Liver (tissue), 9 donors: ENCODE data around the gene AKT1S1. TPM values are rescaled to one million over a fixed set of nuclear protein-coding genes. Genes with fewer than 3 reads are reported as not detected.

Experiments used
- DNase-seq: peaks from one replicate; pipeline ENCODE4 v3.0.0-alpha.2; 2017; ENCODE audit warnings: low spot score
- H3K27ac ChIP-seq, 2 donors: one replicate each; pipeline ENCODE4 v1.7.0; 2013; ENCODE audit warnings: inconsistent platforms in 2 of 2, low read length in 2 of 2, control low read depth in 1 of 2, low read depth in 1 of 2, mild to moderate bottlenecking in 1 of 2
- H3K27me3 ChIP-seq, 4 donors: one replicate each; pipeline versions ENCODE4 v1.6.1 to v1.7.0; 2013; ENCODE audit warnings: low read length in 3 of 4, inconsistent platforms in 1 of 4, mild to moderate bottlenecking in 1 of 4, moderate library complexity in 1 of 4; ENCODE audit not compliant: control insufficient read depth in 4 of 4, insufficient read depth in 4 of 4
- H3K36me3 ChIP-seq, 4 donors: one replicate each; pipeline versions ENCODE4 v1.6.1 to v1.7.0; 2013; ENCODE audit warnings: low read length in 3 of 4, mild to moderate bottlenecking in 3 of 4, low read depth in 1 of 4, moderate library complexity in 1 of 4; ENCODE audit not compliant: control insufficient read depth in 4 of 4, insufficient read depth in 3 of 4
- H3K4me1 ChIP-seq, 4 donors: one replicate each; pipeline versions ENCODE4 v1.6.1 to v1.7.0; 2013; ENCODE audit warnings: low read length in 3 of 4, mild to moderate bottlenecking in 3 of 4, moderate library complexity in 1 of 4; ENCODE audit not compliant: control insufficient read depth in 4 of 4, insufficient read depth in 4 of 4
- H3K4me3 ChIP-seq, 3 donors: one replicate each; pipeline versions ENCODE4 v1.6.1 to v1.7.0; 2013; ENCODE audit warnings: low read length in 3 of 3, control low read depth in 1 of 3, low read depth in 1 of 3, mild to moderate bottlenecking in 1 of 3
- H3K9ac ChIP-seq, 2 donors: one replicate each; pipeline ENCODE4 v1.7.0; 2013; ENCODE audit warnings: low read length in 2 of 2, mild to moderate bottlenecking in 2 of 2, moderate library complexity in 2 of 2, control low read depth in 1 of 2, low read depth in 1 of 2
- H3K9me3 ChIP-seq, 4 donors: one replicate each; pipeline versions ENCODE4 v1.6.1 to v1.7.0; 2013; ENCODE audit warnings: low read length in 3 of 4; ENCODE audit not compliant: control insufficient read depth in 4 of 4
- ATF3 ChIP-seq: IDR thresholded peaks from 2 replicates; pipeline ENCODE4 v1.6.1; 2016; ENCODE audit warnings: antibody characterized with exemption
- CTCF ChIP-seq: fragments of 150-350 bp; IDR thresholded peaks from 2 replicates; pipeline ENCODE4 v1.5.1; 2017; ENCODE audit warnings: improper control_type of control experiment, low read depth, low read length; ENCODE audit not compliant: missing input control
- EGR1 ChIP-seq, 2 donors: IDR thresholded peaks; 2 replicates each; pipeline ENCODE4 v1.6.1; 2016 to 2018; ENCODE audit warnings: antibody characterized with exemption in 2 of 2, low read depth in 2 of 2
- FOXA1 ChIP-seq: IDR thresholded peaks from 2 replicates; pipeline ENCODE4 v1.6.1; 2016; ENCODE audit warnings: antibody characterized with exemption
- FOXA2 ChIP-seq: IDR thresholded peaks from 2 replicates; pipeline ENCODE4 v1.6.1; 2016; ENCODE audit warnings: antibody characterized with exemption
- GABPA ChIP-seq, 2 donors: IDR thresholded peaks in 1 of 2; conservative IDR thresholded peaks in 1 of 2; 2 replicates each; pipeline ENCODE4 v1.6.1; 2016; ENCODE audit warnings: antibody characterized with exemption in 2 of 2, mild to moderate bottlenecking in 1 of 2, moderate library complexity in 1 of 2
- HNF4A ChIP-seq, 2 donors: conservative IDR thresholded peaks; 2 replicates each; pipeline ENCODE4 v1.6.1; 2016; ENCODE audit warnings: antibody characterized with exemption in 2 of 2, mild to moderate bottlenecking in 2 of 2
- HNF4G ChIP-seq: IDR thresholded peaks from 2 replicates; pipeline ENCODE4 v1.6.1; 2016; ENCODE audit warnings: antibody characterized with exemption
- JUND ChIP-seq, 2 donors: IDR thresholded peaks; 2 replicates each; pipeline ENCODE4 v1.6.1; 2016; ENCODE audit warnings: antibody characterized with exemption in 2 of 2
- MAX ChIP-seq: IDR thresholded peaks from 2 replicates; pipeline ENCODE4 v1.6.1; 2016; ENCODE audit warnings: antibody characterized with exemption
- NR2F2 ChIP-seq: IDR thresholded peaks from 2 replicates; pipeline ENCODE4 v1.6.1; 2016; ENCODE audit warnings: antibody characterized with exemption
- RAD21 ChIP-seq, 2 donors: IDR thresholded peaks; 2 replicates each; pipeline ENCODE4 v1.6.1; 2016; ENCODE audit warnings: antibody characterized with exemption in 2 of 2, mild to moderate bottlenecking in 2 of 2
- REST ChIP-seq: IDR thresholded peaks from 2 replicates; pipeline ENCODE4 v1.6.1; 2016; ENCODE audit warnings: antibody characterized with exemption, mild to moderate bottlenecking
- RXRA ChIP-seq, 2 donors: IDR thresholded peaks; 2 replicates each; pipeline ENCODE4 v1.6.1; 2017 to 2018; ENCODE audit warnings: antibody characterized with exemption in 2 of 2, mild to moderate bottlenecking in 1 of 2
- SP1 ChIP-seq: IDR thresholded peaks from 2 replicates; pipeline ENCODE4 v1.6.1; 2018; ENCODE audit warnings: antibody characterized with exemption, mild to moderate bottlenecking
- TAF1 ChIP-seq: conservative IDR thresholded peaks from 2 replicates; pipeline ENCODE4 v1.6.1; 2016; ENCODE audit warnings: antibody characterized with exemption, mild to moderate bottlenecking
- YY1 ChIP-seq: IDR thresholded peaks from 2 replicates; pipeline ENCODE4 v1.6.1; 2016; ENCODE audit warnings: antibody characterized with exemption, mild to moderate bottlenecking
- ZBTB33 ChIP-seq: IDR thresholded peaks from 2 replicates; pipeline ENCODE4 v1.6.1; 2016; ENCODE audit warnings: antibody characterized with exemption
- WGBS: extraction: QIAGEN DNeasy Blood & Tissue Kit; methylation state at CpG from one replicate; pipeline ENCODE4 v1.1.7; 2013; 5-methylcytosine and 5-hydroxymethylcytosine counted together
- polyA plus RNA-seq, 2 donors: library from polyadenylated mRNA; stranded (reverse) in 1 of 2; unstranded in 1 of 2; fragments of 200-250 nt in 1 of 2; fragments of >200 nt in 1 of 2; fragmentation: Nextera tagmentation in 1 of 2; extraction: Ambion mirVana in 1 of 2; gene quantifications; one replicate each; pipeline versions ENCODE4 v1.2.1 to v1.2.3, GENCODE V29; 2013 to 2015
- total RNA-seq, 2 donors: library from RNA; depleted of rRNA; stranded (reverse); fragments of >200 nt; gene quantifications; one replicate each; pipeline ENCODE4 v1.2.3, GENCODE V29; 2014
- donor health status: healthy.
- donor health status: healthy.
- donor health status: healthy.
- donor health status: healthy.
- donor health status: healthy.

Gene AKT1S1
- total and polyA plus RNA-seq, 4 donors = 6.8 to 43.9 (median 12.9) TPM

GRCh38 chr19:49892716-49893115 is 15.6 kb upstream of the AKT1S1 start (continued):
- TF ChIP-seq FOXA2 (no peak), RAD21 (IDR thresholded peaks at IDR 0.05) (no peak)

GRCh38 chr19:49891393-49891792 is 14.2 kb upstream of the AKT1S1 start:
- 90% methylated on average over 17 of the region's 17 CpGs for WGBS
- peaks cover 0 to 9% (median 4%) of the 10 kb centered on the region in 4 donors for H3K4me1 ChIP-seq
- TF ChIP-seq TAF1 (no peak), ATF3 (no peak), FOXA2 (no peak), FOXA1 (no peak), NR2F2 (no peak), RXRA (IDR thresholded peaks at IDR 0.05) (no peak), MAX (no peak), ZBTB33 (no peak), GABPA (IDR thresholded peaks at IDR 0.05 in 1 of 2, conservative IDR thresholded peaks at IDR 0.05 in 1 of 2) (no peak), JUND (IDR thresholded peaks at IDR 0.05) (no peak), EGR1 (IDR thresholded peaks at IDR 0.05; ENCODE audit: low read depth in 2 of 2) (no peak), HNF4G (no peak), SP1 (no peak), YY1 (no peak), HNF4A (conservative IDR thresholded peaks at IDR 0.05) (no peak), RAD21 (IDR thresholded peaks at IDR 0.05) (no peak), CTCF (no peak), REST (no peak)
- H3K27me3 ChIP-seq = no peaks in the 10 kb centered on the region
- H3K9ac ChIP-seq = no peak overlapping the region
- no peaks in the 10 kb centered on the region for H3K9me3 ChIP-seq
- no peak for DNase-seq
- no peak overlapping the region for H3K27ac ChIP-seq
- H3K36me3 ChIP-seq = peaks cover 0 to 6% (median 3%) of the 10 kb centered on the region in 4 donors
- H3K4me3 ChIP-seq = no peak overlapping the region
